H1 (cell line): ENCODE results near the gene ABHD12. TPM values are rescaled to one million over a fixed set of nuclear protein-coding genes. Genes with fewer than 3 reads are reported as not detected.

Experiments
- CTCF ChIA-PET: fragments of 300-600 bp; sonication (Branson Sonifier 250); formaldehyde crosslinking; loops from one replicate; lab custom pipeline; 2021; ENCODE audit not compliant: partially characterized antibody; lab: Charles Lee
- POLR2A ChIA-PET: fragments of 300-600 bp; sonication (Branson Sonifier 250); formaldehyde crosslinking; loops from one replicate; lab custom pipeline; 2021; ENCODE audit warnings: inconsistent platforms; ENCODE audit not compliant: partially characterized antibody; lab: Charles Lee
- DNase-seq, 2 experiments: peaks; one replicate each; pipeline versions ENCODE4 v3.0.0 to v3.0.0-alpha.2; 2010 to 2022; ENCODE audit warnings: low spot score in 2 of 2, low read depth in 1 of 2, mixed read lengths in 1 of 2
- FAIRE-seq: peaks from 2 replicates; lab custom pipeline; 2011; peaks lifted over from hg19 to GRCh38; lab: Jason Lieb, UNC
- H2AFZ ChIP-seq: 2 replicates; pipeline ENCODE4 v1.8.1; 2012; ENCODE audit warnings: low read length, inconsistent platforms
- H2AK5ac ChIP-seq: 2 replicates; pipeline ENCODE4 v1.6.1; 2013; ENCODE audit warnings: low read depth, low read length
- H2BK120ac ChIP-seq: replicated peaks from 2 replicates; pipeline ENCODE3; 2013; ENCODE audit warnings: low read depth, low read length, inconsistent platforms
- H2BK12ac ChIP-seq: 2 replicates; pipeline ENCODE4 v1.6.1; 2013; ENCODE audit warnings: low read depth, low read length
- H2BK15ac ChIP-seq: 2 replicates; pipeline ENCODE4 v1.6.1; 2013; ENCODE audit warnings: low read length
- H2BK20ac ChIP-seq: 2 replicates; pipeline ENCODE4 v1.6.1; 2013; ENCODE audit warnings: low read length
- H2BK5ac ChIP-seq: 2 replicates; pipeline ENCODE4 v1.6.1; 2013; ENCODE audit warnings: low read depth, low read length
- H3K14ac ChIP-seq: 2 replicates; pipeline ENCODE4 v1.6.1; 2013; ENCODE audit warnings: inconsistent platforms; ENCODE audit not compliant: insufficient read length
- H3K18ac ChIP-seq: 2 replicates; pipeline ENCODE4 v1.6.1; 2013; ENCODE audit warnings: low read length; ENCODE audit errors: extremely low read depth
- H3K23ac ChIP-seq: 2 replicates; pipeline ENCODE4 v1.6.1; 2013; ENCODE audit warnings: inconsistent platforms; ENCODE audit not compliant: insufficient read length
- H3K23me2 ChIP-seq: 2 replicates; pipeline ENCODE4 v1.6.1; 2013; ENCODE audit warnings: low read depth, low read length
- H3K27ac ChIP-seq: 2 replicates; pipeline ENCODE4 v1.6.1; 2011; ENCODE audit warnings: low read depth, low read length, inconsistent platforms
- H3K27me3 ChIP-seq, 4 experiments: replicated peaks in 1 of 4; 1 replicate in 1 of 4; 2 replicates in 3 of 4; pipeline versions ENCODE4 v1.6.1 to v1.8.1; 2011 to 2013; ENCODE audit warnings: low read length in 3 of 4, mild to moderate bottlenecking in 3 of 4, inconsistent platforms in 2 of 4, mixed read lengths in 2 of 4, moderate library complexity in 1 of 4; ENCODE audit not compliant: control insufficient read depth in 3 of 4, insufficient read depth in 3 of 4; ENCODE audit errors: extremely low read depth in 1 of 4
- H3K36me3 ChIP-seq, 4 experiments: 2 replicates each; pipeline versions ENCODE4 v1.6.1 to v1.8.1; 2011 to 2013; ENCODE audit warnings: mild to moderate bottlenecking in 4 of 4, low read length in 3 of 4, moderate library complexity in 2 of 4, control low read depth in 1 of 4, inconsistent platforms in 1 of 4; ENCODE audit not compliant: insufficient read depth in 4 of 4, control insufficient read depth in 2 of 4
- H3K4ac ChIP-seq: replicated peaks from 2 replicates; pipeline ENCODE3; 2013; ENCODE audit warnings: low read length, low read depth, mixed read lengths, inconsistent platforms; ENCODE audit not compliant: insufficient read length
- H3K4me1 ChIP-seq, 4 experiments: replicated peaks in 1 of 4; 1 replicate in 1 of 4; 2 replicates in 3 of 4; pipeline versions ENCODE4 v1.6.1 to v1.8.1; 2011 to 2013; ENCODE audit warnings: low read length in 3 of 4, inconsistent platforms in 2 of 4, mixed read lengths in 1 of 4; ENCODE audit not compliant: insufficient read depth in 4 of 4, control insufficient read depth in 3 of 4
- H3K4me2 ChIP-seq, 2 experiments: 2 replicates each; pipeline versions ENCODE4 v1.6.1 to v1.8.1; 2011 to 2013; ENCODE audit warnings: low read depth in 2 of 2, low read length in 2 of 2, control low read depth in 1 of 2, inconsistent platforms in 1 of 2, mild to moderate bottlenecking in 1 of 2; ENCODE audit not compliant: insufficient read depth in 1 of 2
- H3K4me3 ChIP-seq, 4 experiments: fragments of 200-600, 300-600 bp in 1 of 4; sonication (generic), shearing (Covaris generic), sonication (Bioruptor Twin) in 1 of 4; 2 replicates each; pipeline versions ENCODE4 v1.5.1 to v1.8.1; 2011 to 2016; ENCODE audit warnings: low read length in 4 of 4, low read depth in 3 of 4, control low read depth in 2 of 4, inconsistent platforms in 2 of 4, mild to moderate bottlenecking in 2 of 4, mixed read lengths in 1 of 4, moderate library complexity in 1 of 4; ENCODE audit not compliant: insufficient read depth in 2 of 4; ENCODE audit errors: extremely low read depth in 1 of 4
- H3K56ac ChIP-seq: replicated peaks from 2 replicates; pipeline ENCODE3; 2013; ENCODE audit warnings: low read depth, mild to moderate bottlenecking, mixed read lengths, low read length, inconsistent platforms; ENCODE audit not compliant: insufficient read length
- H3K79me1 ChIP-seq: 2 replicates; pipeline ENCODE4 v1.6.1; 2013; ENCODE audit warnings: low read depth, low read length, control low read depth
- H3K79me2 ChIP-seq, 2 experiments: 2 replicates each; pipeline versions ENCODE4 v1.6.1 to v1.8.1; 2012 to 2013; ENCODE audit warnings: low read length in 2 of 2, mild to moderate bottlenecking in 2 of 2, inconsistent platforms in 1 of 2; ENCODE audit not compliant: insufficient read depth in 2 of 2, control insufficient read depth in 1 of 2
- H3K9ac ChIP-seq, 4 experiments: replicated peaks in 1 of 4; 1 replicate in 1 of 4; 2 replicates in 3 of 4; pipeline versions ENCODE4 v1.6.1 to v1.8.1; 2011 to 2013; ENCODE audit warnings: low read depth in 3 of 4, low read length in 3 of 4, control low read depth in 2 of 4, mild to moderate bottlenecking in 2 of 4, moderate library complexity in 2 of 4, inconsistent platforms in 1 of 4; ENCODE audit errors: extremely low read depth in 1 of 4
- H3K9me3 ChIP-seq, 2 experiments: 2 replicates each; pipeline versions ENCODE4 v1.6.1 to v1.8.1; 2012 to 2013; ENCODE audit warnings: mild to moderate bottlenecking in 2 of 2, moderate library complexity in 2 of 2, control low read depth in 1 of 2, inconsistent platforms in 1 of 2, low read depth in 1 of 2, low read length in 1 of 2, mixed read lengths in 1 of 2; ENCODE audit not compliant: insufficient read depth in 2 of 2
- H4K20me1 ChIP-seq, 2 experiments: replicated peaks in 1 of 2; 2 replicates each; pipeline versions ENCODE3 to v1.8.1; 2011 to 2013; ENCODE audit warnings: inconsistent platforms in 2 of 2, low read length in 2 of 2, mild to moderate bottlenecking in 1 of 2; ENCODE audit not compliant: insufficient read depth in 2 of 2, control insufficient read depth in 1 of 2
- H4K5ac ChIP-seq: 2 replicates; pipeline ENCODE4 v1.6.1; 2013; ENCODE audit warnings: low read length, low read depth, mixed read lengths, inconsistent platforms; ENCODE audit not compliant: insufficient read length
- H4K8ac ChIP-seq: 2 replicates; pipeline ENCODE4 v1.8.0; 2013; ENCODE audit warnings: mild to moderate bottlenecking, moderate library complexity, low read length, inconsistent platforms; ENCODE audit not compliant: insufficient read depth; ENCODE audit errors: extremely low read depth
- H4K91ac ChIP-seq: replicated peaks from 2 replicates; pipeline ENCODE3; 2013; ENCODE audit warnings: low read length, mixed read lengths, inconsistent platforms; ENCODE audit not compliant: insufficient read length
- BCL11A ChIP-seq, 2 experiments: IDR thresholded peaks; one replicate each; pipeline ENCODE4 v1.6.1; 2011; ENCODE audit warnings: low read depth in 2 of 2, low read length in 2 of 2, mild to moderate bottlenecking in 2 of 2
- CTBP2 ChIP-seq: IDR thresholded peaks from 2 replicates; pipeline ENCODE4 v1.7.0; 2011; ENCODE audit warnings: borderline replicate concordance, mild to moderate bottlenecking, moderate library complexity, mixed read lengths, low read length; ENCODE audit not compliant: insufficient read depth, insufficient read length
- EGR1 ChIP-seq: IDR thresholded peaks from 2 replicates; pipeline ENCODE4 v1.6.1; 2011; ENCODE audit warnings: low read depth, low read length, borderline replicate concordance
- GTF2F1 ChIP-seq: IDR thresholded peaks from 2 replicates; pipeline ENCODE4 v1.6.1; 2012; ENCODE audit warnings: low read depth, low read length, improper control_type of control experiment, borderline replicate concordance
- MAFK ChIP-seq: IDR thresholded peaks from 2 replicates; pipeline ENCODE4 v1.6.1; 2012; ENCODE audit warnings: low read depth, mild to moderate bottlenecking, improper control_type of control experiment, low read length
- POLR2A ChIP-seq, 2 experiments: IDR thresholded peaks; 1 replicate in 1 of 2; 2 replicates in 1 of 2; pipeline ENCODE4 v1.6.1; 2011; ENCODE audit warnings: low read depth in 2 of 2, low read length in 2 of 2, mild to moderate bottlenecking in 2 of 2; ENCODE audit errors: control extremely low read depth in 1 of 2
- WGBS, 2 experiments: shearing (Covaris generic) in 1 of 2; methylation state at CpG; one replicate each; pipeline versions ENCODE4 v1.1.6 to v1.1.7; 2013 to 2015; ENCODE audit warnings: low lambda C conversion rate in 2 of 2, mixed read lengths in 2 of 2, inconsistent platforms in 1 of 2, low coverage in 1 of 2, missing lambda C conversion rate in 1 of 2; ENCODE audit not compliant: insufficient replicate concordance in 2 of 2, insufficient coverage in 1 of 2, insufficient read length in 1 of 2; ENCODE audit errors: extremely low coverage in 1 of 2, missing lambda C conversion rate in 1 of 2; 5-methylcytosine and 5-hydroxymethylcytosine counted together
- polyA plus RNA-seq, 7 experiments: library from polyadenylated mRNA; depleted of rRNA in 3 of 7; stranded (reverse) in 5 of 7; unstranded in 2 of 7; fragments of >200 nt in 5 of 7; fragments of 200-250 nt in 2 of 7; gene quantifications; 1 replicate in 5 of 7; 2 replicates in 1 of 7; 4 replicates in 1 of 7; pipeline versions ENCODE4 v1.2.1 to v1.2.3, GENCODE V29; 2011 to 2013; ENCODE audit warnings: missing spikeins in 2 of 7, mixed read lengths in 2 of 7
- total RNA-seq: library from RNA; stranded (reverse); fragmentation: NEBNext Ultra II Directional; extraction: Animal tissue kit (Norgen Biotek cat#: 25700); gene quantifications from 2 replicates; pipeline ENCODE4 v1.2.1, GENCODE V29; 2021
- TF ChIP-seq, protein P1 (sequence below): IDR thresholded peaks from 2 replicates; pipeline ENCODE4 v1.6.1; 2012; ENCODE audit warnings: inconsistent platforms
- TF ChIP-seq, protein P2 (sequence below): IDR thresholded peaks from 2 replicates; pipeline ENCODE4 v1.6.1; 2011; ENCODE audit warnings: low read depth, mild to moderate bottlenecking, low read length; ENCODE audit not compliant: insufficient read depth
- TF ChIP-seq, protein P3 (sequence below): IDR thresholded peaks from 2 replicates; pipeline ENCODE4 v1.6.1; 2012; ENCODE audit warnings: low read length, inconsistent platforms

ABHD12 gene
- total and polyA plus RNA-seq, 2 of the 8 experiments (the other 6 are each of a cell fraction or from before 2014, with no cell fraction given), result 31.3 to 59.5 TPM

DNA sequence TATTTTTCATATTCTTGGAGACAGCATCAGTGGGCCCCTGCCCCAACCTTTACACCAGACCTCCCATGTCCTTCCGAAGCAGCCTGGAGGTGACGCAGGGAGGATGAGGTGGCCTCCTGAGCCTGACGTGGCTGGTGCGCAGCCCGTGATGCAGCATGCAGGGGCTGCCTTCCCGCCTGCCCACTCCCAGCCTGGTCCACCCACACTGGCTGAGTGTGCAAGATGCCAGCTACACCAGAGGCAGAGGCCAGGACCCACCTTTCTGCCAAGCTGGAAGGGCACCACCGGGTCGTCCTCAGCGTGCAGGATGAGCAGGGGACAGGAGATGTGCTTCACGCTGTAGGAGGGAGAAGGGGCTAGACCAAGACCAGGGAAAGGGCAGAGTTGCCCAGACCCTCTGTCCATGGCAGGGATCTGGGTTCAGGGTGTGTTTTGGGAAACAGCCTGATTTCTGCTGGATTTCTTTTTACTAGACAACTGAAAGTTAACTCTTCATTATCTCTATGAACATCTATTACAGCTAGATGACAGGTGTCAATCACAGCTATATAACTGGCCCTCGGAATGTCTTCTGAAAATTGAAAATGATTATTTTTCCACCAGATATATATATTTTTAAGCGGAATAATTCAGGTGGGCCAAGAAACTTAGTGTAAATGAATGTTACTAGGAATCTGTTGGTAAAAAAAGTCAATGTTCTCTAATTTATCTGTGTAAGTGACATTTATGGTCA, 87.2 kb downstream of the ABHD12 start:
- Histone ChIP-seq H3K4me2 (no peak overlapping the region), H2AK5ac (no peak overlapping the region), H2AFZ (no peak overlapping the region), H3K23me2 (no peaks in the 10 kb centered on the region), H4K8ac (no peak overlapping the region), H3K56ac (no peak overlapping the region), H3K27ac (no peak overlapping the region), H3K23ac (no peak overlapping the region), H2BK15ac (no peak overlapping the region), H4K5ac (no peak overlapping the region), H3K18ac (no peak overlapping the region), H4K20me1 (peaks cover 0 to 5% of the 10 kb centered on the region in 2 experiments), H3K9ac (no peak overlapping the region), H2BK12ac (no peak overlapping the region), H3K4ac (no peak overlapping the region), H3K27me3 (no peaks in the 10 kb centered on the region), H3K36me3 (peaks cover 0 to 12% (median 1%) of the 10 kb centered on the region in 4 experiments; a peak in 4 of 8 replicates), H3K4me3 (no peak overlapping the region), H3K79me1 (no peaks in the 10 kb centered on the region), H3K4me1 (no peaks in the 10 kb centered on the region), H2BK120ac (no peak overlapping the region), H3K14ac (no peak overlapping the region), H2BK20ac (no peak overlapping the region), H4K91ac (no peak overlapping the region), H2BK5ac (no peak overlapping the region), H3K79me2 (no peaks in the 10 kb centered on the region), H3K9me3 (no peaks in the 10 kb centered on the region)
- no peak for FAIRE-seq
- ChIA-PET CTCF (interaction anchor here (1.0 to 1.6 kb wide), 3 partner anchors 8 to 96 kb away, joined by 3 read pairs; no protein-coding TSS in a partner anchor), POLR2A (interaction anchor here (1.2 kb wide), 1 partner anchor 10 kb away, joined by 4 read pairs; no protein-coding TSS in a partner anchor)
- 93% methylated on average over 12 of the region's 12 CpGs; no CpG with 5 or more reads in 1 of the 2 experiments for WGBS, 2 experiments
- no peak for DNase-seq
- TF ChIP-seq, protein P1, sequence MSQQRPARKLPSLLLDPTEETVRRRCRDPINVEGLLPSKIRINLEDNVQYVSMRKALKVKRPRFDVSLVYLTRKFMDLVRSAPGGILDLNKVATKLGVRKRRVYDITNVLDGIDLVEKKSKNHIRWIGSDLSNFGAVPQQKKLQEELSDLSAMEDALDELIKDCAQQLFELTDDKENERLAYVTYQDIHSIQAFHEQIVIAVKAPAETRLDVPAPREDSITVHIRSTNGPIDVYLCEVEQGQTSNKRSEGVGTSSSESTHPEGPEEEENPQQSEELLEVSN, result no peak
- no peak for TF ChIP-seq EGR1
- TF ChIP-seq POLR2A (IDR thresholded peaks at IDR 0.05; ENCODE audit: control extremely low read depth in 1 of 2, low read depth in 2 of 2, low read length in 2 of 2), result no peak
- TF ChIP-seq, protein P2, sequence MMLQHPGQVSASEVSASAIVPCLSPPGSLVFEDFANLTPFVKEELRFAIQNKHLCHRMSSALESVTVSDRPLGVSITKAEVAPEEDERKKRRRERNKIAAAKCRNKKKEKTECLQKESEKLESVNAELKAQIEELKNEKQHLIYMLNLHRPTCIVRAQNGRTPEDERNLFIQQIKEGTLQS, result no peak
- TF ChIP-seq GTF2F1, result no peak
- no peak for TF ChIP-seq CTBP2
- TF ChIP-seq BCL11A (IDR thresholded peaks at IDR 0.05; ENCODE audit: low read depth in 2 of 2, low read length in 2 of 2), result no peak
- TF ChIP-seq, protein P3, sequence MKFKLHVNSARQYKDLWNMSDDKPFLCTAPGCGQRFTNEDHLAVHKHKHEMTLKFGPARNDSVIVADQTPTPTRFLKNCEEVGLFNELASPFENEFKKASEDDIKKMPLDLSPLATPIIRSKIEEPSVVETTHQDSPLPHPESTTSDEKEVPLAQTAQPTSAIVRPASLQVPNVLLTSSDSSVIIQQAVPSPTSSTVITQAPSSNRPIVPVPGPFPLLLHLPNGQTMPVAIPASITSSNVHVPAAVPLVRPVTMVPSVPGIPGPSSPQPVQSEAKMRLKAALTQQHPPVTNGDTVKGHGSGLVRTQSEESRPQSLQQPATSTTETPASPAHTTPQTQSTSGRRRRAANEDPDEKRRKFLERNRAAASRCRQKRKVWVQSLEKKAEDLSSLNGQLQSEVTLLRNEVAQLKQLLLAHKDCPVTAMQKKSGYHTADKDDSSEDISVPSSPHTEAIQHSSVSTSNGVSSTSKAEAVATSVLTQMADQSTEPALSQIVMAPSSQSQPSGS, result no peak
- TF ChIP-seq MAFK, result no peak
